Neural cell (in vitro differentiated cells): Measurements from ENCODE around the gene HPSE2.

Experiments used
- POLR2AphosphoS5 ChIP-seq: IDR thresholded peaks from 2 replicates; pipeline ENCODE4 v1.6.1; 2012
- SMC3 ChIP-seq: fragments of 450-650 bp; conservative IDR thresholded peaks from 2 replicates; pipeline ENCODE4 v1.6.1; 2014; ENCODE audit warnings: antibody characterized with exemption, mild to moderate bottlenecking, moderate library complexity; ENCODE audit not compliant: poor library complexity

- TF ChIP-seq POLR2AphosphoS5 (no peak), SMC3 (no peak)
These were observed 383.0 kb downstream of the HPSE2 start for GRCh38 chr10:98852686-98853085.
